HFF-Myc (cell line): ENCODE results near the gene TMEM179B.
A peak's percentile ranks its signal among the peaks of the same experiment; 100 is the strongest.
"Not testable (repeated sequence)": the region's sequence is repeated elsewhere in the genome, so short reads cannot be mapped to it uniquely, and the experiment has no call there.

Experiments
- DNase-seq: peaks from one replicate; pipeline ENCODE4 v3.0.0-alpha.2; 2011; ENCODE audit warnings: low read depth; ENCODE audit errors: extremely low read depth
- H3K4me3 ChIP-seq: replicated peaks from 2 replicates; pipeline ENCODE4 v1.5.1; 2011; ENCODE audit warnings: low read depth, mild to moderate bottlenecking, control low read depth, low read length
- TF ChIP-seq, protein P1 (sequence below): IDR thresholded peaks from 2 replicates; pipeline ENCODE4 v1.5.1; 2012; ENCODE audit warnings: mild to moderate bottlenecking, low read depth, low read length, control low read depth; ENCODE audit errors: missing control alignments

Gene TMEM179B

DNA sequence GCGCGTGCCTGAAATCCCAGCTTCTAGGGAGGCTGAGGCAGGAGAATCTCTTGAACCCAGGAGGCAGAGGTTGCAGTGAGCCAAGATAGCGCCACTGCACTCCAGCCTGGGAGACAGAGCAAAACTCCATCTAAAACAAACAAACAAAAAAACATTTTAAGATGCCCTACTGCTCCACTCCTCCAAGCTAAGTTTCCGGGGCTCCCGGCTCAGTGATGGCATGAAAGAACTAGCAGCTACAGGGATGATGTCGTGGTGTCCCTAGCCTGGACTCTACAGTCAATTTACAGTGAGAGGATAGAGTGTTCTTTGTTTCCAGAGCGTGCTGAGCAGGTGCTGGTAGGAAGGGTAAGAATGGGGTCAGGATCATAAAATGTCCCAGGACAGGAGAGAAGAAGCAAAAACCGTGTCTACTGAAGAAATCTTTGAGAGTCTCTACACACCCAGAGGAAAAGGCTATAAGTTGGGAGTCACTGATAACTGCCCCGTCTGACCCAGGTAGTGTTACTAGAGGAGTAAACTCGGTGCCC, 32.1 kb upstream of the TMEM179B start:
- no peak overlapping the region for H3K4me3 ChIP-seq
- TF ChIP-seq, protein P1, sequence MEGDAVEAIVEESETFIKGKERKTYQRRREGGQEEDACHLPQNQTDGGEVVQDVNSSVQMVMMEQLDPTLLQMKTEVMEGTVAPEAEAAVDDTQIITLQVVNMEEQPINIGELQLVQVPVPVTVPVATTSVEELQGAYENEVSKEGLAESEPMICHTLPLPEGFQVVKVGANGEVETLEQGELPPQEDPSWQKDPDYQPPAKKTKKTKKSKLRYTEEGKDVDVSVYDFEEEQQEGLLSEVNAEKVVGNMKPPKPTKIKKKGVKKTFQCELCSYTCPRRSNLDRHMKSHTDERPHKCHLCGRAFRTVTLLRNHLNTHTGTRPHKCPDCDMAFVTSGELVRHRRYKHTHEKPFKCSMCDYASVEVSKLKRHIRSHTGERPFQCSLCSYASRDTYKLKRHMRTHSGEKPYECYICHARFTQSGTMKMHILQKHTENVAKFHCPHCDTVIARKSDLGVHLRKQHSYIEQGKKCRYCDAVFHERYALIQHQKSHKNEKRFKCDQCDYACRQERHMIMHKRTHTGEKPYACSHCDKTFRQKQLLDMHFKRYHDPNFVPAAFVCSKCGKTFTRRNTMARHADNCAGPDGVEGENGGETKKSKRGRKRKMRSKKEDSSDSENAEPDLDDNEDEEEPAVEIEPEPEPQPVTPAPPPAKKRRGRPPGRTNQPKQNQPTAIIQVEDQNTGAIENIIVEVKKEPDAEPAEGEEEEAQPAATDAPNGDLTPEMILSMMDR = no peak
- no peak for DNase-seq

DNA sequence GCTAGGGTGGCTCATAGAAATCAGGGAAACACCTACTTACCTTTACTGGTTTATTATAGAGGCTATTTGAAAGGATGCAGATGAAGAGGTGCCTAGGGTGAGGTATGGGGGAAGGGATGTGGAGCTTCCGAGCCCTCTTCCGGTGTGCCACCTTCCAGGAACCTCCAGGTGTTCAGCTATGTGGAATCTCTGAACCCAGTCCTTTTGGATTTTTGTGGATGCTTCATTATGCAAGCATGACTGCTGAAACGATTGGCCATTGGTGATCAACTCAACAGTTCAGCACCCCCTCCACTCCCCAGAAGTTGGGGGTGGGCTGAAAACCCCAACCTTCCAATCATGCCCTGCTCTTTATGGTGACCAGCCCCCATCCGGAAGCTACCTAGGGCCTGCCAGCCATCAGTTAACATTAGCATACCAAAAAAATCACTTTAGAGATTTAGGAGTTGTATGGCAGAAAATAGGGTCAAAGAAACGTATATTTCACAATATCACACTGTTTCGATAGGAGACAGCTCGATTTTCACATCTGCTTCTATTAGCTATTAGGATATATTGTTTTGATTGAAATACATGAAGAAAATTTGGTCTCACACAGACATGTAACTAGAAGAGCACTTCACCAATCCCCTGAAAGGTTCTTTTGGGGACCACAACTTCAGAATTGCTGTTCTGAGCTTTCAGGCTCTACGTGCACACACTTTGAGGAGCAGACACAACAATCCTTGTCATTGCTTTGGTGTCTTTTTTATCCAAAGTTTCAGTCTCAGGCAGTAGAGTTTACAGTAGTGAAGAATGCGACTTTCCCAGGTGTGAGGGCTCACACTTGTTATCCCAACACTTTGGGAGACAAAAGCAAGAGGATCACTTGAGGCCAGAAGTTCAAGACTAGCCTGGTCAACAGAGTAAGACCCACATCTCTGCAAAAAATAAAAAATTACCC, 29.1 kb upstream of the TMEM179B start:
- H3K4me3 ChIP-seq = no peak overlapping the region
- TF ChIP-seq, protein P1 = no peak

DNA sequence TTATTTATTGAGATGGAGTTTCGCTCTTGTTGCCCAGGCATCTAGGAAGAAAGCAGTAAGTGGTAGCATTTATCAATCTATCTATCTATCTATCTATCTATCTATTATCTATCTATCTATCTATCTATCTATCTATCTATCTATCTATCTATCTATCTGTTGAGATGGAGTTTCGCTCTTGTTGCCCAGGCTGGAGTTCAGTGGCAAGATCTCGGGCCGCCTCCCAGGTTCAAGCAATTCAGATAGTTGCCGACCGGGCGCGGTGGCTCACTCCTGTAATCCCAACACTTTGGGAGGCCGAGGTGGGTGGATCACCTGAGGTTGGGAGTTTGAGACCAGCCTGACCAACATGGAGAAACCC, 26.4 kb upstream of the TMEM179B start:
- 0 out of 2 replicates have a peak overlapping the region, but pooled peaks have one; percentile 11 for H3K4me3 ChIP-seq
- not testable (repeated sequence) for DNase-seq

More for the DNA sequence above, 29.1 kb upstream of the TMEM179B start:
- DNase-seq = no peak

DNA sequence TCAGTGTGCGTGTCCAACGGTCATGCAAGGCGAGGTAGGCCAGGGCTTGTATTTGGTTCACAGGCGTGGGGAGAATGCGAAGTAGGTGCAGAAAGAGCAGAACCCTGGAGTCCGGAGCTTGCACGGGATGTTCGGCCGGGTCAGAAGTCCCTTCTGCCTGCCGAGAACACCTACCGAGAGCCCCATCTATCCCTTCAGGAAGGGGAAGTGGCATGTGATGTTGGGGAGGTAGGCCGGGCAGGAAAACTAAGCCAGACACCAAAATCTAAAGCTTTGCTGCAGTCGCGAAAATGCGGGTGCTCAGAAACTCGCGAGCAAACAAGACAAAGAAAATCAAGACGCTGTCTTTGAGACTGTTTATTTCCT, 16.4 kb upstream of the TMEM179B start:
- peak overlapping the region; percentile 58 for H3K4me3 ChIP-seq
- TF ChIP-seq, protein P1 = no peak
- no peak for DNase-seq

DNA sequence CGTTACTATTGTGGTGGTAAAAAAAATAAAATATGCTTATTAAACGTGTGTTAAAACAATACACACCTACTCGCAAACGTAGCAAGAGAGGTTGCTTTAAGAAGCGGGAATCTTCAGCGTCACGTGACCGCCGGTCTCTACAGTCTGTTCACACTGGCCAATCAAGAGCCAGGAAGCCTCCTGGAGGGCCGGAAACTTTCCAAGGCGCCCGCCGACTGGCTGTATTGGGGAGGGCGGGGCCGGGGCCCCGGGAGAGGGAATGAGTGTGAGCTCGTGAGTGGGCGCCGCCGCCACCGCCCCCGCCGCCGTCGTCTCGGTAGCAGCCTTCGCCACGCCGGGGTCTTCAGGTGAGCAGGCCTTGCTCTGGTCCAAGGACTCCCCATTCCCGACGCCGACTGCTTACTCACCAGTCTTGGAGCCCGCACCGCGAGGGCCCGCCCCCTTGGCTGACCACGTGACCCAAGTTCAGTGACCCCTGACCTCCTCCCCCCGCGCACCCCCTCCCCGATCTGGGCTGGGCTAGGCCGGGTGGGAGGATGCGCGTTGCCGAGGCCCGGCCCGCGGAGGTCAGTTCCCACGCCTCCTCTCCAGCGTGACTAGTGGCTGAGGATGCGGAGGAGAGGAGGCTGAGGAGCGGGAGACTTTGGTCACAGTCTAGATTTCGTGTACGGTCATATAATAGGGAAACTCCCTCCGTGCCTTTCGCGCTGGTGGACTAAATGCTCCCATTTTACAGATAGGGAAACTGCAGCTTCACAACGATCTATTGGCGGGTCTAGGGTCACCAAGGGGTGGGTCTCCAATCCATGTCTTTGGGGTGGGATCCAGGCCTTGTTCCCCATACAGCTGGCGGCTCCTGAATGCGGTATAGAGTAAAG, 15.8 kb upstream of the TMEM179B start, which contains the start of gene TAF6L:
Gene TAF6L (plus strand): TSS at position 253 of the 878 bp plus-strand sequence. CDS start 4,388 bp downstream, outside the sequence.
- TF ChIP-seq, protein P1 = no peak
- DNase-seq = peak; percentile 81
- H3K4me3 ChIP-seq = peak within 1 kb of the TSS; percentile 58

DNA sequence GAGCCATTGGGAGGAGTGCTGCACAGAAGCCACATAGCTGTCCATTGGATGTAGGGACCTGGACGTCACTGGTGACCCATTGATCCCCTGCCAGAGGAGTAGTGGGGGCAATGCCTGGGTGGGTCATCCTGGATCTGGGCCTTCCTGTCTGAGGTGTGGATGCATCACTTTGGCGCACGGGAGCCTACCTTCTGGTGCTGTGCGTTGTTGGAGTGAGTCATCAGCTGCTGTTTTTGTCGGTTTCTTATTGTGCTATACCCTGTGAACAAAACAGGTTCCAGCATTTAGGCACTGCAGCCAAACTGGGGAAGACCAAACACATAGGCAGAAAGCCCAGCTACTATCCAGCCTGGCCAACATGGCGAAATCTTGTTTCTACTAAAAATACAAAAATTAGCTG, 12.8 kb upstream of the TMEM179B start:
- no peak overlapping the region for H3K4me3 ChIP-seq
- TF ChIP-seq, protein P1 = no peak
- no peak for DNase-seq
